ENCODE measurements around the gene PARD3B.

Gene PARD3B

GRCh38 chr2:205531489-205532148, 986.3 kb downstream of the PARD3B start:
- DNase-seq (ENCODE audit: low spot score) = no peak
- no peak for FAIRE-seq

GRCh38 chr2:205535001-205535400, 989.7 kb downstream of the PARD3B start:
- DNase-seq (ENCODE audit: low spot score) = no peak

GRCh38 chr2:205539603-205540002, 994.3 kb downstream of the PARD3B start:
- FAIRE-seq (no peak), DNase-seq (ENCODE audit: low spot score) (no peak)

More at GRCh38 chr2:205535001-205535400, 989.7 kb downstream of the PARD3B start:
- no peak for FAIRE-seq

- FAIRE-seq = no peak
- no peak for DNase-seq (ENCODE audit: low spot score)
These were observed 994.8 kb downstream of the PARD3B start for GRCh38 chr2:205540036-205540435.

- DNase-seq (ENCODE audit: low spot score) = no peak
- no peak for FAIRE-seq
These were observed 998.1 kb downstream of the PARD3B start for GRCh38 chr2:205543262-205543843.

- no peak for FAIRE-seq
These were observed 998.8 kb downstream of the PARD3B start for GRCh38 chr2:205543937-205544702.

GRCh38 chr2:205545971-205546816, 1000.9 kb downstream of the PARD3B start:
- DNase-seq (ENCODE audit: low spot score) (no peak), FAIRE-seq (no peak)

More at GRCh38 chr2:205543937-205544702, 998.8 kb downstream of the PARD3B start:
- no peak for DNase-seq (ENCODE audit: low spot score)

GRCh38 chr2:205555566-205556230, 1010.4 kb downstream of the PARD3B start:
- DNase-seq (ENCODE audit: low spot score) = no peak
- FAIRE-seq = no peak

- DNase-seq (ENCODE audit: low spot score) (no peak), FAIRE-seq (no peak)
These were observed 1011.1 kb downstream of the PARD3B start for GRCh38 chr2:205556357-205556756.

- no peak for FAIRE-seq
These were observed 1011.7 kb downstream of the PARD3B start for GRCh38 chr2:205556841-205557539.

GRCh38 chr2:205557873-205558272, 1012.6 kb downstream of the PARD3B start:
- no peak for DNase-seq (ENCODE audit: low spot score)

More at GRCh38 chr2:205556841-205557539, 1011.7 kb downstream of the PARD3B start:
- no peak for DNase-seq (ENCODE audit: low spot score)

GRCh38 chr2:205561441-205561840, 1016.2 kb downstream of the PARD3B start:
- DNase-seq (ENCODE audit: low spot score) = no peak
- no peak for FAIRE-seq

More at GRCh38 chr2:205557873-205558272, 1012.6 kb downstream of the PARD3B start:
- FAIRE-seq = no peak

- FAIRE-seq = no peak
- DNase-seq (ENCODE audit: low spot score) = no peak
These were observed 1018.4 kb downstream of the PARD3B start for GRCh38 chr2:205563646-205564045.

- FAIRE-seq (no peak), DNase-seq (ENCODE audit: low spot score) (no peak)
These were observed 1019.3 kb downstream of the PARD3B start for GRCh38 chr2:205564346-205565141.

- FAIRE-seq (no peak), DNase-seq (ENCODE audit: low spot score) (no peak)
These were observed 1019.9 kb downstream of the PARD3B start for GRCh38 chr2:205565142-205565522.

- FAIRE-seq (no peak), DNase-seq (ENCODE audit: low spot score) (no peak)
These were observed 1021.4 kb downstream of the PARD3B start for GRCh38 chr2:205566606-205567168.

- no peak for DNase-seq (ENCODE audit: low spot score)
- no peak for FAIRE-seq
These were observed 1023.3 kb downstream of the PARD3B start for GRCh38 chr2:205568620-205569019.

- DNase-seq (ENCODE audit: low spot score) (no peak), FAIRE-seq (no peak)
These were observed 1025.4 kb downstream of the PARD3B start for GRCh38 chr2:205570648-205571047.

GRCh38 chr2:205571360-205571959, 1026.2 kb downstream of the PARD3B start:
- no peak for FAIRE-seq
- no peak for DNase-seq (ENCODE audit: low spot score)

Data from RCC 7860 (cell line).